GM18526 (cell line): ENCODE results near the gene PLVAP.

Experiments used
- POLR2A ChIP-seq: IDR thresholded peaks from 3 replicates; pipeline ENCODE4 v1.6.1; 2011; ENCODE audit not compliant: insufficient read length; ENCODE audit errors: extremely low read depth

Gene PLVAP

GRCh38 chr19:17385878-17386611 is 8.9 kb upstream of the PLVAP start:
- no peak for TF ChIP-seq POLR2A

- TF ChIP-seq POLR2A, result no peak
These were observed 3.4 kb upstream of the PLVAP start for GRCh38 chr19:17380426-17381138.

- no peak for TF ChIP-seq POLR2A
These were observed 2.1 kb upstream of the PLVAP start for GRCh38 chr19:17379221-17379631.

- TF ChIP-seq POLR2A, result no peak
These were observed 1.1 kb upstream of the PLVAP start for GRCh38 chr19:17378271-17378670.

- TF ChIP-seq POLR2A, result no peak
These were observed 7.0 kb downstream of the PLVAP start for GRCh38 chr19:17370026-17370587.

GRCh38 chr19:17365361-17365760 is 11.8 kb downstream of the PLVAP start:
- no peak for TF ChIP-seq POLR2A

- no peak for TF ChIP-seq POLR2A
These were observed 17.0 kb downstream of the PLVAP start for GRCh38 chr19:17359905-17360800.

GRCh38 chr19:17358395-17358794 is 18.7 kb downstream of the PLVAP start:
- no peak for TF ChIP-seq POLR2A

- no peak for TF ChIP-seq POLR2A
These were observed 19.4 kb downstream of the PLVAP start for GRCh38 chr19:17357724-17358123.

- no peak for TF ChIP-seq POLR2A
These were observed 20.0 kb downstream of the PLVAP start for GRCh38 chr19:17357078-17357666.

- TF ChIP-seq POLR2A, result no peak
These were observed 23.8 kb downstream of the PLVAP start for GRCh38 chr19:17353386-17353785.

- TF ChIP-seq POLR2A, result no peak
These were observed 24.4 kb downstream of the PLVAP start for GRCh38 chr19:17352608-17353280.

- no peak for TF ChIP-seq POLR2A
These were observed 25.2 kb downstream of the PLVAP start for GRCh38 chr19:17351815-17352435.

GRCh38 chr19:17348700-17349099 is 28.4 kb downstream of the PLVAP start:
- TF ChIP-seq POLR2A, result no peak
